NCI-H510A treated with DMSO at 0.1 percent for 48 hours (cell line): Measurements from ENCODE around the gene KRT4.
A peak's percentile ranks its signal among the peaks of the same experiment; 100 is the strongest.
"Not testable (repeated sequence)": the region's sequence is repeated elsewhere in the genome, so short reads cannot be mapped to it uniquely, and the experiment has no call there.

Experiments used
- DNase-seq: peaks from one replicate; lab custom pipeline; 2025; lab: John Stamatoyannopoulos, UW

Gene KRT4

DNA sequence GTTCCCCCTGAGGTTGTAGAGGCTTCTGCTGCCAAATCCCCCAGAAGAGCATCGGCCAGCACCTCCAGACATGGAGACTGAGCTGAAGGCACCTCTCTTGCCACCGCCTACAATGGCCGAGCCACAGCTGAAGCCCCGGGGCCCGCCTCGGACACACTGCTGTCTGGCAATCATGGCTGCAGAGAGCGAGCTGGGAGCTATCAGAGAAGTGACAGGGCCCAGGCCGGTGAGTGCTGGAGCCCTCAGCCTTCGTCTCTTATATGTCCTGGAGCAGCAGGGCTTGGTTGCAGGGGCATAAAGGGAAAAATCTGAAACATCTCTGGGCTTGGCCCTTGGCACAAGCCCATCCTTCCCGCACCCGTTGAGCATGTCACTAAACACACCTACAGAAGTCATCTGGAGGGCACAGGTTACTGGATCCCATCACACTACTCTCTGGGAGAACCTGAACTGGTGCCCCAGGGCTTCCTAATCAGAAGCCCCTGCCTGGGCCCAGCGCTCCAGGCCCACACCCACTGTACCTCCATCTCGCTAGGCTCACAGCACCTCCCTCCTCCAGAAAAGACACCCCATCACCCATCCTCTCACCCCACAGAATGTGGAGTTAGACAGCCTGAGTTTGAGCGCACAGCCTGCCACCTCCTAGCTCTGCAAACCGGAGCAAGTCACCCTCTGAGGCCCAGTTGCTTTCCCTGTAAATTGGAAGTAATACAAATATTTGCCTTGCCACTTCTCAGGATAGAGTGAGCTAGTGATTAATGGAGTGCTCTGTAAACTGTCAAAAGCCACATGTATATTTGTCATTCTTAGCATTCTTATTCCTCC is at the start of gene KRT4:
KRT4 (minus strand) TSS at position 232 of the 825 bp plus-strand sequence; CDS start at position 174, 58 bp downstream.
- peak; percentile 75 for DNase-seq

DNA sequence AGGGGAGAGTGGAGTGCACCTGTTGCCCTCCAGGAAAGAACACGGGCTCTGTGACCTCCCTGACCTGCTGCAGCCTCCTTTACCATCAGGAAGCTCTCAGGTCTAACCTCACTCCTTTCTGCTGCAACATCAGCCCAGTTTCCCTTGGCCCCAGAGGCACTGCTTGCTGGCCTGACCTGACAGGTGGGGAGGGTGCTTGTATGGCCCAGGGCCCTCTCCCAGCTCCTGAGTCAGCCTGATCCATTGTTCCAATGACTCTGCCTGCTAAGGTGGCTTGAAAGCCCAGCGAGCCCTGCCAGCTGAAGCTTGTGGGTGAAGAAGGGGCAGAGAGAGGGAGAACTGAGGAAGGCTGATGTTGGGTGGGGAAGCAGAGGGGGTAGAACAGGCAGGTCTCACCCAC is 48.1 kb upstream of the KRT4 start:
- no peak for DNase-seq

DNA sequence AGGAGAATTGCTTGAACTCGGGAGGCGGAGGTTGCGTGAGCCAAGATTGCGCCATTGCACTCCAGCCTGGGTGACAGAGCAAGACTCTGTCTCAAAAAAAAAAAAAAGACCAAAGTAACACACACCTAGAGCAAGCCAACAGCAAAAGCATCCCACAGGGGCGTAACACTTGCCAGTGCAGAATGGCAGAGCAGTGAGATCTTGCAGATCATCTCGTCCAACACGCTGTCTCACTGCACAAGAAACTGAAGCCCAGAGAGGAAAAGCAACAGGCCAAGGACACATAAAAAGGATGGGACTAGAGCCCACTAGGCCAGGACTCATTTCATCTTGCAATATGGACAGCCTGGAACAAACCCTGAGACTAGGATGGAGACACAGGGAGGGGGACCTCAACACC is 47.6 kb upstream of the KRT4 start:
- DNase-seq = no peak

DNA sequence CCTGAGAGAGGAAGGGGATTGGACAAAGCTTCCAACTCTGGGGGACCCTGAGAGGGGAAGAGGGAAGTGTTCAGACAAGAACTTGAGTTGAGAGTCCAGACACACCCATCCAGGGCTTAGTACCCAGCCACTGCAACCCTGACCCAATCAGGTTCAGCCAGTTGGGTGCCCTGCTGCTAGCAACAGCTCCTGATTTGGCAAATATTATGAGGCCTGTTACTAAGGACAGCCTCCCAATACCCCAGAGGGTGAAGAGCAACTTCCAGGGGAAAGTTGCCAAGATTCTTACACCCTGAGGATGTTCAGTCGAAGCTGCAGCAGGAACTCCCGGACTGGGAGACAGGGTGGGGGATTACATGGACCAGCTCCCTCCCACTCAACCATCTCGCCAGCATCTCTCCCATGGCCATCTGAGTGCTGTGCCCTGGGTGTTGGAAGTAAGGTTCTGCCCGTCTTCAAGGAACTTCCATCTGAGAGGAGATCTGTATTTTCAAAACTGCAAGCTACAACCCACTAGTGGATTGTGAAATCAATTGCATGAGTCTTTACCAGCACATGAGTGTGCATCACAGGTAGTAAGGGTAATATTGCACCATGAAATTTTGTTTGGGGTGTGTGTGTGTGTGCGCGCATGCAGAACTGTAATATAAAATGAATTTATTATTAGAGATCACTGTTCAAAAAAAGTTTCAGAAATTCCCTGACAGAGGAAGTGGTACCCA is 46.3 kb upstream of the KRT4 start:
- no peak for DNase-seq

DNA sequence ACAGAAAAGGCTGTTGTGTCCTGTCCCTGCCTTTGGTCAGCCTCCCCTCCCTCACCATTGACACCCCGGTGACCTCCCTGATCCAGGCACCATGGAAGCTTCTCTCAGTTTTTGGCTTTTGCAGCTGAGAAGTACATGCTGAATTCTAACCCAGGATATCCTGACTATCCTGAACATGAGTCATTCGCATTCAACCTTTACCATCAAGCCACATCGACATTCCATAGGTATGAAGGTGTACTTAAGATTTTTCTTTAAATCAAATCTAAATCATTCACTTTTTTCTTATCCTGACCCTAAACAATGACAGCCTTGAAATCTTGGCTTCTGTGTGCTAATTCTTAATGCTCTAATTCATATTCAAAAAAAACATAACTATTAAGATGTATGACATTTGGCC is 43.6 kb upstream of the KRT4 start:
- no peak for DNase-seq

DNA sequence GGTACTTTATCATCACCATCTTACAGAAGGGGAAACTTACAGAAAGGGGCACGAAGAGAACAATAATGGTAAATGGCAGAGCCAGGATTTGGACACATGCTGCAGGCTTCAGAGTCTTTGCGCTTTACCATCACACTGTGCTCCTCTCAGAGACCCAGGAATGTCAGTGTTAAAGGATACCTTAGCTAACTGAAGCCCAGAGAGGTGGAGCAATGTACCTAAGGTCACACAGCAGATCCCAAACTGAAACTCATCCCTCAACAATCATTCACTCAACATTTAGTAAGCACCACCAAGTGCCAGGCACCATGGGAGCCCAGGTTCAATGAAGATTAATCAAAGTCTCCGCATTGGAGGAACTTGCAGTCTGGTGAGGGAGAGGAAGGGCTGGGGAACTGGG is 42.9 kb upstream of the KRT4 start:
- no peak for DNase-seq

DNA sequence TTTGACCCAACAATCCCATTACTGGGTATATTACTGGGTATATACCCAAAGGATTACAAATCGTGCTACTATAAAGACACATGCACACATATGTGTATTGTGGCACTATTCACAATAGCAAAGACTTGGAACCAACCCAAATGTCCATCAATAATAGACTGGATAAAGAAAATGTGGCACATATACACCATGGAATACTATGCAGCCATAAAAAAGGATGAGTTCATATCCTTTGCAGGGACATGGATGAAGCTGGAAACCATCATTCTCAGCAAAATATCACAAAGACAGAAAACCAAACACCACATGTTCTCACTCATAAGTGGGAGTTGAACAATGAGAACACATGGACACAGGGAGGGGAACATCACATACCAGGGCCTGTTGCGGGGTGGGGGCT is 42.2 kb upstream of the KRT4 start:
- DNase-seq = not testable (repeated sequence)

DNA sequence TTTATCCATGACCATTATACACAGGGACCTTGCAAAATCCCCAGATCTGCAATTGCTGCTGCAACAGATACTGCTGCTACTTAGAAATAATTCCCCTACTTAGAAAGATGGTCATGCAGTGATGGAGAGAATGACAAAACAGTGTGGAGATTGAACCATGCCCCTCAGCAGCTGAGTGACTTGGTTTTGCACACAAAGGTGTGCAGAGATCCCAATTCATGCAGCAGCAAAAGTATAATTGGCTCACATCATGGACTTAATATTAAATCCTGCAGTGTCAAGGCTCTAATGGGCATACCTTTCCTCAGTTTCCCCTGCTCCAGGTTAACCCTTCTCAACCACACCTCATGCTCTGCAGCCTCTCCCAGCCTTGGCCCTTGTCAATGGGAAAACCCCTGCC is 37.9 kb upstream of the KRT4 start:
- DNase-seq = no peak

DNA sequence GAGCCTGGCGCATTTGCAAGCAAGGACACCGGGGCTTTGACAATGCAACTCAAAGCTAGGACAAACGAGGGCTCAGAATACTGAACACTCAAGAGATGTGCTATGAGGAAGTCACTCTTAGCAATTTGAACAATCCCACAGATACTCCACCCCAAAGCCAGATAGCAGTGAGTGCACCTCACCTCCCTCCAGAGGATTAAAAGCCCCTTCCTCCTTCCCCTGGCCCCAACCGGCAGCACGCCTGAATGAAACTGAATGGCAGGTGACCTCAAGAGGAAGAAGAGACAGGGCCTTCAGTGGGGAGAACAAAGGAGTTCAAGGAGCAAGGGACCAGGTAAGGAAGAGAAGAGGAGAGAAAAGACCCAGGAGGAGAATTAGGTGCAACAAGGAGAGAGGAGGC is 36.8 kb upstream of the KRT4 start:
- DNase-seq = no peak

DNA sequence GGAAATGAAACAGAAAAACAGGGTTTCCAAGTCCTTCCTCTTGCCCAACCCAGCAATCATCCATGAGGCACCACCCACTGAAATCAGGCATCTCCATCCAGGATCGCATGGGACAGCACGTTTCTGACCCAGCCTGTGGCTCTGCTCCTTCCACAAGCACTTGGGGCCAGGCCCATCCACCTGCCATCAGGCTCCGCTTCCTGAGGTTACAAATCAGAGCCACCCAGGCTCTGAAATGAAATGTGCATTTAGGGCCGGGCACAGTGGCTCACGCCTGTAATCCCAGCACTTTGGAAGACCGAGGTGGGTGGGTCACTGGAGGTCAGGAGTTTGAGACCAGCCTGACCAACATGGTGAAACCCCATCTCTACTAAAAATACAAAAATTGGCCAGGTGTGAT is 35.6 kb upstream of the KRT4 start:
- no peak for DNase-seq

DNA sequence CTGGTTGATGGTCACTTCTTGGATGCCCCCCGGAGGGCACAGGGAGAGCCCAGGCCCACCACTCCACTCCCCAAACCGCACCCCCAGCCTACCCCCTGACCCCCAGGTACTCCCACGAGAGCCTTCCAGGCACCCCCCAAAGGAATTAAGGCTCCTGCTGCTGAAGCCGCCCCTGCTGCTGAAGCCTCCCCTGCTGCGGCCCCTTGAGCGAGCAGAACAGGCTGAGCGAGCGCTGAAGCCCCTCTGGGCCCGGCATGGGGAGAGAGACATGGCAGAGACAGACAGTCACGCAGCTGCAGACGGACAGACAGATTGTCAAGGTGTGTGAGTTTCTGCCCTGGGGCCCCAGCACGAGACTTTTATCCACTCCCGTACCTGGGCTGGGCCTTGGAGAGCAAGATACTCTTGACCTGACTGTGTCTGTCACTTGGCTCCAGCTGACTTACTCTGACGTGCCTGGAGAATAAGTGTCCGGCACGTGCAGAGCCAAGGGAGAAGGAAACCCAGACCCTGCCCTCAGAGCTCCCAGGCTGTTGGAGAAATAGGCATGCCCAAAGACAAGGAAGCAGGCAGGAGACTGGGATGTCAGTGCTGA is 34.8 kb upstream of the KRT4 start, which contains the start of gene KRT78:
KRT78 (minus strand) TSS at position 334 of the 595 bp plus-strand sequence; CDS start at position 270, 64 bp downstream.
- DNase-seq = no peak

DNA sequence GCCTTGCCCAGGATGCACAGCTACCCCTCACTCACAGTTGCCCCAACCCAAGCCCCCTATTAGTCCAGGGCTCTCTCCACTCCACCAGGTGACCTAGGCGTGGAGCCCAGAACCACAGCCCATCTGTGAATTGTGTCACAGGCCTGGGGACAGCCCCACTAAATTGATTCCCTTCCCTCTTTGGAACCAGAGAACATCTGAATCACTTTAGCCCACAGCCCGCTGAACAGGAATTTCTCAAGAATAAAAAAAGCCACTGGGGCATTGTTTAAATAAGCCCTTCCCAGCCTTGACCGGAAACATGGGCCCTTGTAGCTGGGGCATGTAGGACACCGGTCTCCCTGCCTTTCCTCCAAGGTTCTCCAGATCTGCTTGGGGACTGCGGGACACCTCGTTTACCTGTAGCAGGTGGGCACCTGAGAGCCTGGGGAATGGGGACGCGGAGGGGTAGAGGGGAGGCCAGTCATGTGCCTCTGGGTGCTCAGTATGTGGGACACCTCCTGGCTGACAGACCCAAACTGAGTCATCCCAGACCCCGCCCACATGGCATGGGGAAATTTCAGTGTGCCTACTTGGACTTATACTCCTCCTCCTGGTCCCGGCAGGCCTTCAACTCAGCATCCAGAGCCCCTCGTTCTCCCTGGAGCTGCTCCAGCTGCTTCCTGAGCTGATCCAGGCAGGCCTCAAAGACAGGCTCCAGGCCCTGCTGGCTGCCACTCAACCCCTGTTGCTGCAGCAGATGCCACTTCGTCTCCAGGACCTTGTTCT is 33.6 kb upstream of the KRT4 start:
- no peak for DNase-seq

DNA sequence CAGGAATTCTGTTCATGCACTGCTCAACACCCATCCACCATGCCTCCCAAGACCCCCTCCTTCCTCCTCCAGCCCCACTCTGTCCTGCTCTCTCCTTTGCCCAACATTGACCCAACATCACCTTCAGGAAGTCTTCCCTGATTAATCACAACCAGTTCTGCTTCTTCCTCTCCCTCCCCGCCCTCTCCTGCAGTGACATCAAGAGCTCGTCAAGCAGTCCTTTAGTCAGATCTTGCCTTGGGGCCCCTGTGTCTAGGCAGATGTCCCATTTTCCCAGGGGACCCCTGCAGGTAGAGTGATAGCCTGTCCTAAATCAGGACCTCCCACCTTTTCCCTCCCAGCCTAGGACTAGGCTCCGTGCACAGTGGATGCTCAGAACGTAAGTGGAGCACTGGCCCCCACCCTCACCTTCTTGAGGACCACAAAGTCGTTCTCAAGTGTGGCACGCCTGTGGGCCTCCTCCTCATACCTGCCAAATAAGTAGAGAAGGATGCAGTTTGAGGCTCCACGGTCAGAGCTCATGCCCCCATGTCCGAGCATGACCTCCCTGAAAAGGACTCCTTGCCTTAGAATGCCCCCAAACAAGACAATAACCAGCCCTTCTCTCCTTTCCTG is 32.5 kb upstream of the KRT4 start:
- no peak for DNase-seq

DNA sequence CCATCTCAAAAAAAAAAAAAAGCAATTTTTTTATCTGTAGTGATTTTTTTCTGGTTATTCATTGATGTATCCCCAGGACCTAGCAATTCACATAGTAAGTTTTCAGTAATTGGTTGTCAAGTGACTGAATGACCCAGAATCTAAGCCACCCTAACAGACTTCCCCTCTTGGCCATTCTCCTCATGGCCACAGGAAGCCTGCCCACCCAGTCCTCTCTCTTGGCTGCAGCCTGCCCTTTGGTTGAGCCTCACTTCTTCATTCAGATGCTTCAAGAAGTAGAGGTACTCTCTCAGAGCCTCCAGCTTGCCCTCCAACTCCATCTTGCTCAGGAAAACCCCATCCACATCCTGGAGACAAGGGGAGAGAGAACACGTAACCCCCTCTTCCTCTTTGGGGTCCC is 32.0 kb upstream of the KRT4 start:
- no peak for DNase-seq

DNA sequence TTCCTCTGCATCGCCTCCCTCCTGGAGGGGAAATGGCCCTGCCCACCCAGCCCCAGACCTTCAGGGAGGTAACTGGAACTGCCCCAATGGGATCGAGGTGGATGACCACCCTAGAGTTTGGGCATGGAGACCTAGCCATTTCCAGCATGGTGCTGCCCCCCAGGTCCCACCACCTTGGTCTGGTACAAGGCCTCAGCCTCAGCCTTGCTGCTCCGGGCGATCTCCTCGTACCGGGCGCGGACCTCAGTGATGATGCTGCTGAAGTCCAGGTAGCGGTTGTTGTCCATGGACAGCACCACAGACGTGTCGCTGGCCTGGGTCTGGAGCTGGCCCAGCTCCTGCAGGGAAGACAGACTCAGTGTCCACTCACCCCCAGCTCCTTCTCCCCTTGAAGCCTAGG is 30.5 kb upstream of the KRT4 start:
- DNase-seq = no peak

DNA sequence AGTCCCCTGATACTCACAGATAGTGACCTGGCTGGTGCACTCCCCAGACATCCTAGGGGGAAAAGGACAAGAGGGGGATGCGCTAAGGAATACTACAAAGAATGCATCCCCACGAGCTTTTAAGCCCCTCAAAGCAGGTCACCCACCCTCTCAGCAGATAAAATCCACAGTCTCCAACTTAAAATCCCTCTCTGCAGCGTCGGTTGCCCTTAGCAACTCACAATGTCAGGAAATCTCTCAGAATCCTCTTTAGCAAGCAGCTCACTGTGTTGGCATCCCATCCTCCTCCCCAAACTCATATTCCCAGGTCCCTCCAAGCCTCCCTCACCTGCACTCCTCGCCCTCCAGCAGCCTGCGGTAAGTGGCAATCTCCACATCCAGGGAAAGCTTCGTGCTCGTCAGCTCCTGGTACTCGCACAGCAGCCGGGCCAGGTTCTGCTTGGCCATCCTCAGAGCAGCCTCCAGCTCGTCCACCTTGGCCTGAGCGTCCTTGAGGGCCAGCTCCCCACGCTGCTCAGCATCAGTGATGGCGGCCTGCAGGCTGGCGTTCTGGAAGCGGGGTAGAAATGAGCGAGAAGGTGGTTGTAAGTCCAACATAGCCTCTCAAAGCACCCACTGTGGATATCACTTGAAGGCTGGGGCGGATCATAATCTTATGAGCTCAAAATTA is 25.7 kb upstream of the KRT4 start:
- no peak for DNase-seq

DNA sequence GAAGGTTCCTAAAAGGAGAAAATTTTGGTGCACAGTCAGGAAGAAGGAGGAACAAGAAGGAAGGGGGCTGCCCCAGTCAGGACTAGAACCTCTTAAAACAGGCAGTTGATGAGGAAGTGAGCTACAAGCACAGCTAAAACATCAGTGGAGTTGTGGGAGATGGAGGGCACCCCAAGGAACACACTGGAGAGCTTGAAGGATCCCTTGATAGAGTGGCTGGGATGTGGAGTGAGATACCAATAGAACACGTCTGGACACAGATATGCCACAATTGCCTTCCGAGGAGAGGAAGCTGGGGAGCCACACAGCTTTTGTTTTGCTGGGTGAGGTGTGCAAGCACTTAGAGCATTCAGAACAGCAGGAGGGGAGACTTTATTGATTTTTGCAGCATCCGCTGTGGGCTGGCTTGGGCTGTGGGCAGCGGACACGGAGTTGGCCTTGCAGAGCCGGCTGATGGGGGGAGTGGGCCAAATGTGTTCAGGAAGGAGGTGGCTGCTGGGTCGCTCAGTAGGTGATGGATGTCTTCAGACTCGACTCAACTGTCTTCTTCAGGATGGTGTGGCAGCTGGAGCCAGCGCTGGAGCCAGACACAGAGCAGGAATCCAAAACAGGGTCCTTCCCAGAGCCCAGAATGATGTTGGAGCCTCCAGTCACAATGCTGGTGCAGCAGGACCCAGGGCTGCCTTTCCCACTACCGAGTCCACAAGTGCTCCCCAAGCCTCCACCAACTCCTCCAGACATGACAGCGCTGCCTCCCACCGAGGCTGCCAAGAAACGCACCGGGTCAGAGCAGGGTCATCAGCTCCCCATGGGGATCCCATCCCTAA is 24.9 kb upstream of the KRT4 start:
- peak; percentile 38 for DNase-seq

DNA sequence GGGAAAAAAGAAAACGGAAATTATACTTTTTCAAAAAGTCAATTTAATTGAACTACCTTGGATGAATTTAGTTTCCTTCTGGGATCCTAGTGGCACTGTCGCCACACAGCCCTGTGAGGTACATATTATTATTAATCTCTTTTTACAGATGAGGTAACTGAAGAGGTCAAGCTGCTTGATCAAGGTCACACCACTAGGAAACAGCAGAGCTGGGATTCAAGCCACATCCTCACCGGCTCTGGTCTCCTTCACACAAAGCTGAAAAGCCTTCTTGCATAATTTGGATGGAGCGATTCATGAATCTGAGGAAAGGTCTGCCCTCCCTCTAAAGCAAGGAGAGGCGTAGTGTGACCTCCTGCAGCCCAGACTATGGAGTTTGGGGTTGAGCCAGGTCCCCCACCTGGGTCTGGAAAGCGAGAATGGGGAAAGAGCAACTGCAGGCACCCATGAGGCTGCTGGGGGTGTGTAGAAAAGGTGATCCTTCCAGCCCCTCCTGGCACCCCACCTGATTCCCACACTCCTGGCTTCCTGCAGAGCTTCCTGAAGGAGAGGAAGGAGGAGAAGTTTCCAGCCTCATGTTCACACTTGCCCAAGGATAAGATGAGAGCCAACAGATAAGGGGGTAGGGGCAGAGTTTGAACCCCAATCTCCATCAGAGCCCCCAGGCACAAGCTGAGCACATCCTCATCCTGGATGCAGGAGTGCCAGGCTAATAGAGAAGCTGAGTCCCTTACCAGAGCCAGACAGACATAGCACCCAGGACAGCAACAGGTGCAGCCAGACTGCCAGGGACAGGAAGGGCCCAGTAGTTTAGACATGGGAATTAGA is 24.1 kb upstream of the KRT4 start:
- no peak for DNase-seq

DNA sequence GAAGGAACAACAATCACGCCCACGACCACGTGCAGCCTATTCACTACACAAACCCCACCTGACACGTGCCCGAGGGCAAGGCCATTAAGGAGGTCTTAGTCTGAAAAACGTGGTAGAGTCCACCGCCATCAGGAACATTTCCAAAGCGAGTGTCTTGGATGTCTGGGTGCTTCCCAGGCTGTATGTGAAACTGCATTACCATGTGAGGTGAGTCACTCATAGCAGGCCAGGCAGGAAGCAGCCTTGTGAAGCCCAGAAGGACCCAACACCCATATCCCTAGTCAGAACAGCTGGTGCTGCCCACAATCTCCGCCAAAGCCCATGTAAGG is 23.5 kb upstream of the KRT4 start:
- no peak for DNase-seq
